PC-3 (cell line): ENCODE results near the gene MYH14.

Experiments used
- EZH2 ChIP-seq: fragments of 300-600 bp; sonication (generic); IDR thresholded peaks from one replicate; pipeline ENCODE4 v1.6.1; 2017; ENCODE audit warnings: antibody characterized with exemption, mild to moderate bottlenecking, low read length; ENCODE audit not compliant: unreplicated experiment
- EZH2phosphoT487 ChIP-seq: fragments of 300-600 bp; sonication (generic); IDR thresholded peaks from 2 replicates; pipeline ENCODE4 v1.6.1; 2018; ENCODE audit warnings: mild to moderate bottlenecking, antibody characterized with exemption, low read length, borderline replicate concordance

DNA sequence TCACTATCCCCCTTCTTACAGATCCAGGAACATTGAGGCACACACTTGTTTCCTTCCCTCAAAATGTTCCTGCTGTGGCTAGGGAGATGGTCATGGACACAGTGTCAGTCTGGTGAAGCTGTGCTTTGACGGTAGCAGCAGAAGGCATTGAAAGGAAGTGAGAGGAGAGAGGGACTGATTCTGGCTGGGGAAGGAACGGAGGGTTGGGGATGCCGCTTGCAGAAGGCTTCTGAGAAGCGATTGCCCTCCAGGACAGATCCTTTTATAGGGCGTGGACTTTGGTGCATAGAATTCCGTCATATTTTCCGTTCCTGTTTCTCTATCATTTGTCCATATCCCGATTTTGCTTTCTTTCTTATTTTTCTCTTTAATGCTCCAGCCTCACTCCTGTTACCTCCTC is 14.1 kb upstream of the MYH14 start:
- TF ChIP-seq EZH2 (no peak), EZH2phosphoT487 (no peak)
